ENCODE data around the gene FNDC11.
"Not testable (repeated sequence)": the region's sequence is repeated elsewhere in the genome, so short reads cannot be mapped to it uniquely, and the experiment has no call there.

The FNDC11 gene

DNA sequence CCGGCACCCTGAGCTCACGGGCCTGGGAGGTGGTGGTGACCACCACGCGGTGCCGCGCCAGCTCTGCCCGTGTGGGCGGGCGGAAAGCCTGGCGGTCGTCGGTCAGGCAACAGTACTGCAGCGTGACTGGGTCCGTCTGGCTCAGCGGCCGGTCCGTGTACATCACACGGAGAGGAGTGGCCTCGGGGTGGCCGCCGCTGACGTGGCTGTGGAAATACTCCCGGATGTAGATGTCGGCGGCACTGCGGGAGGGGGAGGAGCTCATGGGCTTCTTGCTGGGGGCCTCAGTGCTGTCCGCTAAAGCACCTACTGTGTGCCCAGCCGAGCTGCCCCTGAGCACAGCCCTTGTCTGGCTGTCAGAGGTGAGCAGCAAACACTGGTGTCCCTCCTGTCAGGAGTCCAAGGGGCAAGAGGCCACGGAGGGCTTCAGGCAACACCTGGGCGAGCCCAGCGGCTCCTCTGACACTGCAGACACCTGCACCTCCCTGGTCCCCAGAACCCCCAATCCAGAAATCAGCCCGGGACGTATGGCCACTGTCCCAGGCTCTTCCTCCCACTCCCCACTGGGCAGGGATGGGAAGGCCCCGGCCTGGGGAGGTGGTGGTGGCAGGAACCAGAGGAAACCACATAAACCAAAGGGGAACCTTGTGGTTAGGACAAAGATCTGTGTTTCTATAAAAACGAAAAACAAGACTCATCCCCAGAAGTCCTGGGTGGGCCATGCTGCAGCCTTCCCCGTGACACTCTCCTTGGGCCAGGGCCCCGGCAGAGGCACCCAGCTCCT lies 13.6 kb downstream of the FNDC11 start:
- peak; percentile 46 for DNase-seq

DNA sequence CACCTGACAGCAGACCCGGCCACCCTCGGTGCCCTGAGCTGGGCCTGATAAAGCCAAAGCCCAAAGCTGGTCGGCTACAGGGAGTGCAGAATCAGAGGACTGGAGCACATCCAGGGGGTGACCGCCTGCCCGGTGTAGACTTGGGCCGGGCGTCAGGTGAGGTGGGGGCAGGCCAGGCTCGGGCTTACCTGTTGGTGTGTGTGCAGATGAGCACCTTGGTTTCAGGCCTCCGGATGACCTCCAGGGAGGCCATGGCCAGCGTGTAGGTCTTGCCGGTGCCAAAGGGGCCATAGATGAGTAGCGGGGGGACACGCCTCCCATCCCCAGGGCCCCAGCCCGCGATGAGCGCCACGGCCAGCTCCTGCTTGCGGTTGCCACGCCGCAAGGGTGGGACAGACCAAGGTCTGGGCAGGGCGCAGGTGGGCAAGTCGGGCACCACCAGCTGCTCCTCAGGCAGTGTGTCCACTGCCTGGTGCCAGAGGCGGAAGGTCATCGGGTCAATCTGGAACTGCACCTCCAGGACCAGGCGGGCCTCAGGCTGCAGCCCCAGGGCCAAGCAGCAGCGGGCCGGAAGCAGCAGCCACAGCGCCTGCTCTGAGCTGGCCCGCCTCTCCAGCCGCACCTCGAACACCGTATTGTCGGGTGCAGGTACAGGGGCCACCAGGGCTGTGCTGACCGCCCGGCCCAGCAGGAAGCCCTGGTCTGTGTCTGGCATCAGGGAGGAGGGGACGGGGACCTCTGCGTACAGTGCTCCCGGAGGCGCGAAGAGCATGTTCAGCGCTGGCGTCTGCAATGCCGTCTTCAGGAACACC lies 14.4 kb downstream of the FNDC11 start:
- DNase-seq: no peak

DNA sequence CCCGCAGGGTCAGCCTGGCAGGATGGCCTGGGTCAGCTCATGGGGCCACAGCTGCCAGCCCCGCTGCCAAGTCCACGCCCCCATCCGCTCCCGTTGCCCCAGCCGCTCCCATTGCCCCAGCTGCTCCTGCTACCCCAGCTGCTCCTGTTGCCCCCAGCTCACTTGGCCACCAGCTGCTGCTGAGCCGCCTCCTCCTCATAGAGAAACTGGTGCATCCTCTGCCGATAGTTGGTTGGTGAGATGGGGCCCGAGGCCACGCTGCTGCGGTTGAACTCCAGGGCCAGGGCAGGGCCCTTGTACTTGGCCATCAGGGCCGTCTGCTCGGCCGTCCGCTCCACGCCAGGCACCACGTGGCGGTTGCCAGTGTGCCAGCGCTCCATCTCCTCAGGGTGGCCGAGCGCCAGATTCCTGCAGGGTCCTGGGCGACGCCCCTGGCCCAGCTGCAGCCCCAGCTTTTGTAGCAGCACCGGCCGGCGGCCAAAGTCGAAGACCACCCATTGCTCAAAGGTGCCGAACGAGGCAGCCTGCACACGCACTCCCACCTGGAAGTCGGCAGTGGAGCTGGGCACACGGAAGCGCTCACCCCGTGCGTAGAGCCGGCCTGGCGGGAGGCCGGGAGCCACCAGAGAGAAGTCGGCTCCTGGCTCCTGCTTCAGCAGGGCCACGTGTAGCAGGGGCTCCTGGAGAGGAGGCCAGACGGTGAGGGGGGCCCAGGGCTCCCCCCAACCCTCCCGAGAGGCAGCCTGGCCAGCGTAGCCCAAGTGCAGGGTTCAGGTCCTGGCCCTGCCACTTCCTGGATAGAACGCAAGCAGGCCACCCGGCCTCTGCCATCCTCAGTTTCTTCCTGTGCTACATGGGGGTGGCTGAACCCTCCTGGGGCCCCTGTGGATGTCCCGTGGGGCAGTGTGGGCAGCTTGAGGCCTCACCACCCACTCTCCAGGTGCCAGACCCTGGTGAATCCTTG lies 15.3 kb downstream of the FNDC11 start:
- DNase-seq: no peak

DNA sequence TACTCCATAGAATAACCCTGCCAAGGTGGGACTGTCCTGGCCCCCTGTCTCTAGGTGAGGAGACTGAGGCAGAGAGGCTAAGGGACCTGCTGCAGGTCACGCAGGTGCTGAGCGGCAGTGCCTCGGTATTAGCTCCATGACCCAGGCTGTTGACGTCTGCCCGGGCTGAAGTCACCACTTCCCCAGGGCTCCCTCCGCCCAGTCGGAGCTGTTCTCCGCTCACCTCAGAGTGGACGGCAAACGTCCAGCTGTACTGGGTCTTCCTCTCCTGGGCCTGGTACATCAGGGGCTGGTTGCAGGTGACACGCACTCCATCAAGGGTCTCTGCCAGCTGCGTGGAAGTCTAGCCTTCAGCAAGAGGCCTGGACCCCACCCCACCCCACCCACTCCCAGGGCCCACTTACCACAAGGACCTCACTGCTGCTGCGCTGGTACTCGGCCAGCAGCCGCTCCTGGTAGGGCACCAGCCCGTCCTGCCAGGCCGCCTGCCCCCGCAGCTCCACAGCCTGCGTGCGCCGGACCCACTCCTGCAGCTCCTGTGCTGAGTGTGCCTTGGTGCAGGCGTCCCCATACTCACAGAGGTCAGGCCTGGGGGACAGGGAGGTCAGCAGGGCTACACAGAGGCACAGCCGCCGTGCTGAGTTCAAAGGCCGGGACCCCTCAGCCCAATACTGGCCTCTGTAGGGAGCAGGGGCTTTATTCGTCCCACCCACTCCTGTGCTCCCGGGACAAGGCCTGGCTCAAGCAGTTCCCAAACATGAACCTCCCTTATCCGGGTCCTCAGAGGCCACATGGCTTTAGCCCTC lies 16.5 kb downstream of the FNDC11 start:
- DNase-seq: no peak

DNA sequence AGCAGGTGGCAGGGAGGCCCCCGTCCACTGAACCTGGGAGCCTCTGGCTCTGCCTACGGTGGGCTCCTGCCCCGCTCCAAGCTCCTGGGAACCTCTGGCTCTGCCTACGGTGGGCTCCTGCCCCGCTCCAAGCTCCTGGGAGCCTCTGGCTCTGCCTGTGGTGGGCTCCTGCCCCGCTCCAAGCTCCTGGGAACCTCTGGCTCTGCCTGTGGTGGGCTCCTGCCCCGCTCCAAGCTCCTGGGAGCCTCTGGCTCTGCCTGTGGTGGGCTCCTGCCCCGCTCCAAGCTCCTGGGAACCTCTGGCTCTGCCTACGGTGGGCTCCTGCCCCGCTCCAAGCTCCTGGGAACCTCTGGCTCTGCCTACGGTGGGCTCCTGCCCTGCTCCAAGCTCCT lies 17.1 kb downstream of the FNDC11 start:
- not testable (repeated sequence) for DNase-seq

DNA sequence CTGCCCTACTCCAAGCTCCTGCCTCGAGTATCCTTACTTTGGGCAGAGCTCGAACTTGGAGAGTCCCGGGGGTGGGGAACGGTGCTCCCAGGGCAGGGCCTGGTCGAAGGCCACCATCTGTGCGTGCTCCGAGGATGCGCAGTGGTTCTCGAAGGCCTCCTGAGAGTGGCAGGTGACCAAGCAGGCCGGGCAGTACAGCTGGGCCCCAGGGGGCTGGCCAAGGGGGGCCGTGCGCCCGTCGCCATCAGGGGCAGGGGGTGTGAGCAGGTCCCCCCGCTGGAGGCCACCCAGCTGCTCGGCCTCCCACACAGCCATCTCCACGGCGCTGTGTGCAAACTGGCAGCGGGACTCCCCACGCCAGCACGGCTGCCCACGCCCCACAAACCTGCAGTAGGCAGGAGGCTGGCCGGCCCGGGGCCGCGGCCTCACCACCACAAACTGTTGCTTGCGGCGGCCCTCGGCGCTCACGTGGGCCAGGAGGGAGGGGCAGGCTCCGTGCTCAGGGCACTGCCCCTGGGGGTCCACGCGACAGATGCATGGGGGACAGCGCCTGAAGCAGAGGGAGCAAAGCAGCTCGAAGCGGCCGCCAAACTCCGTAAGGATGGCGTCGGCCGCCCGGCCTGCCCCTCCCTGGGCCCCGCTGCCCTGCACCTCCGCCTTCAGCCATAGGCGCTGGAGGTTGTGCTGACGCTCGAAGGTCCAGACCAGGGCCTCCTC lies 18.3 kb downstream of the FNDC11 start:
- no peak for DNase-seq

DNA sequence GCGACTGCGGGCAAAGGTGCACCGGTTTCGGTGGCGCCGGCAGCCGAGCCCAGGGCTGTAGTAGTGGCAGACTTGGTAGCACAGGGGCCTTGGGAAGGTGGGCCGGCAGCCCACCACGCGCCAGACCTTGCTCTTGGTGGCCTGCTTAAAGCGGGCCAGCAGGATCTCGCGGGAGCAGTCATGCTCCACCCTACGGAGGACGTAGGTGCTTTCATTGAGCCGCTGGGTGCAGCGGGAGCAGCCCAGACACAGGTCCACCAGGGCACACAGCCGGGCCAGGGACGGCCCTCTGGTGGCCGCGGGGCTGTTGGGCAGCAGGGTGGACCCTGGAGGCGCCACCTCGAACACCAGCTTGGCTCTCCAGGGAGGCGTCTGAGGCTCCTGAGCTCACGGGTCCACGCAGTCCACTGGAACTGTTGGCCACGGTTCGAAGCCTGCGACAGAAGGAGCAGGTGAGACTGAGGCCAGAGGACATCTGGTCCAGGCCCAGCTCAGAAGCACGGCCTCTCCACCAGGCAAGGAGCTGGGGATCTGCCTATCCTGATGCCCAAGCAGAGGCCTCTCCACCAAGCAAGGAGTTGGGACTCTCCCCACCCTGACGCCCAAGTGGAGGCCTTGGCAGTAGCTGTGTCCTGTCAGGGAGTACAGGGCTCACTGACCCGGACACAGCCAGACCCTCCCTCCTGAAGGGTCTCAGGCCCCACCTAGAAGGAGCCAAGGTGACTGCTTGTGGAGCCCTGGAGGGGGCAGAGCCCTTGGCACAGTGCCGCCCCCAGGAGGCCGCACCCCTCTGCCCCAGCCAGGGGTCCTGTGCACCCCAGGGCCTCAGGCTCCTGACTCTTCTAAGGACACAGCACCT lies 19.1 kb downstream of the FNDC11 start:
- no peak for DNase-seq

DNA sequence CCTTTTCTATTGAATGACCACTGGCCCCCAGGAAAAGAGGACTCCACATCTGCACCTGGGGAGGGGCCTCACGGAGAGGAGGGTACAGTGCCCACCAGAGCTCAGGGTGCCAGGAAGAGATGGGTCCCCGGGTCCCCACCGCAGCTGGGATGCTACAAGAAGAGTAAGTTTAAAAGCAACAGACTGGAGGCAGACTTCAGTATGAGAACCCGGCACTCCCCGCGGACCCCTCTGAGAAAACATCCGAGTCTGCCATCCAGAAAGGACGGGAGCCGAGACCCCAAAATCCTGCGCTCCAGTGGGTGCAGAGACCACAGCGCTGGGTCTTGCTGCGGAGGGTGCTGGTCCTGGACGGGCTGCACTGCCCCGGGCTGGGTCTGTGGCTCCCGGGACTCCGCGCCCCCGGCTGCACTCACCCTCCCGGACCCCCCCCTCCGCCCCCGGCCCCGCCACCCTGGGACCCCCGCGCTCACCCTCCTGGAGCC lies 19.7 kb downstream of the FNDC11 start:
- DNase-seq: no peak

DNA sequence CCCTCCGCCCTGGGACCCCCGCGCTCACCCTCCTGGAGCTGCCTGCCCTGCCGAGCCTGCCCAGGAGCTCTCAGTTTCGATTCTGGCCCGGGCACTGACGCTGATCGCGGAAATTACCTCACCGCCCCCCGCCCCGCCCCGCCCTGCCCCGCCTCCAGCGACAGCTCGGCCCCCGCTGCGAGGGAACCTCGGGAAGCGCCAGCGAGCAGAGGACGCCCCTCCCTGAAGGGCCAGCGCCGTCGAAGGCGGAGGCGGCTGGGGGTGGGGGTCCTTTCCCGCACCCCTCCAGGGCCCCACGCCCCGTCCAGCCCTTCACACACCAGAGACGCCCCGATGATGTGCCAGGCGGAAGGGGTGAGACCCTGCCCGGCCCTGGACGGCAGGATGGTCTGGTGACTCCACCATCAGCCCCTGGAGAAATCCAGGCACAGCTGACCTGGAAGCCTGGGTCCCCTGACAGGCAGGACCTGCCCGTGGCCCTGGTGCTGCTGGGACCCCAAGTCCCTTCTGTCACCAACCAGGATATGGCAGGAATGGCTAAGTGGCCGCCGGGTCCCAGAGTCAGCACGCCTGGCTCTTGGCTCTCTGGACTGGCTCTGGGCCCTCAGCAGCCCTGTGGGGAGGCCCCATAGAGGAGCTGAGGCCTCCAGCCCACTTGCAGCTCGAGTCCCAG lies 20.3 kb downstream of the FNDC11 start, which contains the start of gene HELZ2:
TSS of gene HELZ2 (minus strand) at position 84 of the 673 bp plus-strand sequence. CDS start 1,854 bp downstream, outside the sequence.
- peak; percentile 49 for DNase-seq

DNA sequence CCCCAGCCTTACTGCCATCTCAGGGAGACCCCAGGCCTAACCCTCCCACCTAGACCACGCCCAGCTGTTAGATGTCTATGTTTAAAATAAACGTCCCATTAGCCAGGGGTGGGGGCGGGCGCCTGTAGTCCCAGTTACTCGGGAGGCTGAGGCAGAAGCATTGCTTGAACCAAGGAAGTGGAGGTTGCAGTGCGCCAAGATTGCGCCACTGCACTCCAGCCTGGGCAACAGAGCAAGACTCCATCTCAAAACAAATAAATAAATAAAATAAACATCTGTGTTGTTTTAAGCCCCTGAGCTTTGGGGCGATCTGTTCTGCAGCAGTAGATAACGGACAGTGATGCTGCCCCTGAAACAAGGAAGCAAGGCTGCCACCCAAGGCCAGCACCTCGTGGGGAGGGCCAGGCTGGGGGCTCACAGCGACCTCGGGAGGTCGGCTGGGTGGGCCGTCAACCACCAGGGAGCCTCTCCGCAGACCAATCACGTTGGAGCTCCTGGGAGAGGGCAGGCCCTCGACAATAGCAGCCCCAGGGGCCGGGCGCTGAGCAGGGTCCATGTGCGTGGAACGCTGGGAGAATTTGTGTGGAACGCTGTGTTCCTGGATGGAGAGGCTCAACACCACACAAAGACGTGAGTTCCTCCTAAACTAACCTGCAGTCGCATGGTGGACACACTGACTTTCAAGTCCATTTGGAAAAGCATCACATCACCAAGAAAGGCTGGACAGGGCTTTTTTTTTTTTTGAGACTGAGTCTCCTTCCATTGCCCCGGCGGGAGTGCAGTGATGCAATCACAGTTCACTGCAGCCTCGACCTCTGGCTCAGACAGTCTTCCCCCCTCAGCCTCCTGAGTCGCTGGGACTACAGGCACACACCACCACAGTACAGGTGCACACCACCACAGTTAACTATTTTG lies 21.1 kb downstream of the FNDC11 start:
- DNase-seq: no peak

DNA sequence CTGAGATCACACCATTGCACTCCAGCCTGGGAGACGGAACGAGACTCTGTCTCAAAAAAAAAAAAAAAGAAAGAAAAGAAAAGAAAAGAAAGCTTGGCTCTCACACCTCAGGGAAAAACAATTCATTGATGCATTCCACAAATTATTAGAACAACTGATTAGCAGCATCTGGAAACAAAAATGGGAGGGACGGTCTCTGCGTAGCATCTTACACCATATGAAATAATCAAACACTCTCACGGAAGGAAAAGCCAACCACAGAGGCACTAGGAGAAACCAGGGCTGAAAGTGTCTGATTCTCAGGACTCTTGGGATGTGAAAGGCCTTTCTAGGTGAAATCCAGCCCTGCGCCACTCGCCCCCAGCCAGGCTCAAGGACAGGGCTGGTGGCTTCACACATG lies 22.4 kb downstream of the FNDC11 start:
- no peak for DNase-seq

DNA sequence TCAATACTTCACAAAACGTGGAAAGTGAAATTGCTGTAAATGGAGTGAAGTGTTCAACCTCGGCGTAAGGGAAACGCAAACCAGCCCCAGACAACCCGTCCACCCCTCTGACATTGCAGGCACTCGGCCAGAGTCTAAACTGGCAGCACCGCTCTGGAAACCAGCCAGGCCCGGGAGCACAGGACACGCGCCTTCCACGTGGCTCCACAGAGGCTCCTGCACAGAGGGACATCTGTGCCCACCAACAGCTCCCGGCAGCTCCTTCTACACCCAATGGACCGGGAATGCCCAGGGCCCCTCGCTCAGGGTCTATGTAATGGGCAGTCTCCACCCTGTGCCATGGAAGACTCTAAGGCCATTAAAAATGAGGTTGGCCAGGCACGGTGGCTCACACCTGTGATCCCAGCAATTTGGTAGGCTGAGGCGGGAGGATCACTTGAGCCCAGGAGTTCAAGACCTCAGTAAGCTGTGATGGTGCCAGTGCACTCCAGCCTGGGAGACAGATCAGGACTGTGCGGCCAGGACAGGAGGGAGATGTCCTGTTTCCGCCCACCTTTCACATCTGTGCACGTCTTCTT lies 23.4 kb downstream of the FNDC11 start:
- no peak for DNase-seq

DNA sequence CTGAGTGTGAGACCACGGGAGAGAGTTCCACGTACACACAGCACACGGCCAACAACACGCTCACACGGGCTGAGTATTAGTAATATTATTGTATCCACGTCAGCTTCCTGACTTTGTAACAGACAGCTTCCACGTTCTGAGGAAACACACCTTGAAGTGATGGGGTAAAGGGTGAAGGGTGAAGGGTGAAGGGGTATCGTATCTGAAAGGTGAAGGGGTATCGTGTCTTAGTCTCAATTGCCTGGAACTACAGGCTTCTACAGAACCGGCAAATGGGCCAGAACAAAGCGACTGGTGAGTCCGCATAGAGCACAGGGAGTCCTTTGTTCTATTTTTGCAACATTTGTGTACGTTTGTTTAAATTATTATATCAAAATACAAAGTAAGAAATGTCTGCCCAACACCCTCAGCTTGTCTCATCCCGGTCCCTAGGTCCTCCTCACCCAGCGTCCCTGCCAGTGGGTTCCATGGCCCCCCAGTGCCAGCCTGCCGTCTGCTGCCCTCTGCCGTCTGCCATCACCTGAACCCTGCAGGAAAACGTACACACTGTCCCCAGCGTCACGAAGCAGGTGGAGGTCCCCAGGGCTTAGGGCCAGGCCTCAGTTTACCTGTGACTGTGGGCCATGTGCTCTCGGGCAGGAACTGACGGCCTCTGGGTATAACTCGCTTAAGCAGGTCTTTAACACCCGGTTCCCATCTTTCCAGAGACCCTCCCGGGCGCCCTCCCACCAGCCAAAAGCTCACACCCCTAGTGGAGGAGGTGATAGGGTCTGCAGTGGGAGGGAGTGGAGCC lies 24.5 kb downstream of the FNDC11 start:
- DNase-seq: no peak

DNA sequence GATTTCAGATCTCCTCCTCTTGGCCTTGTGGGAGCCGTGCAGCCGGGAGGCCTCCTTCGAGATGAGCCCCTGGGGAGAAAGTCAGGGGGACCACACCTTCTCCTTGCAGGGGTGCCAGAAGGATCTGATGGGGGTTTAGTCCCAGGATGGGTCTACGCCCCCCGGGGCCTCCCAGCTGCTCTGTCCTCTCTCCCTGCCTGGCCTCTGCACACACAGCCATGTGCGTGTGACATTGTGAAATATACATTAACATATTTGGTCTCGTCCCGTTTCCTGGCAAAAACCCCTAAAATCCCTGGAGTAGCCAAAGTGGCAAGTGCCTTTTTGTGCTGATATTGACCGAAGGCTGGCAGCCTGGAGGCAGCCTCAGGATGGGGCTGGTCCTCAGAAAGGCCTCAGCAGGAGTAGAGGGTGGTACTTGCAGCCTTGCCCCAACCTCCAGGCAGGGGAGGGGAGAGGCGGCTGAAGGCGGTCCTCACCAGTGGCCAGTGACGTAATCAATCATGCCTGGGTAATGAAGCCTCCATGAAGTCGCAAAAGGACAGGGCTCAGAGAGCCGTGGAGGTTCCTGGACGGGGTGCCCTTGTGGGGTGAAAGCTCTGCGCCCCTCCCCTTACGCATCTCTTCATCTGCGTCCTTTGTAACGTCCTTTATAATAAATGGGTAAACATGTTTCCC lies 25.2 kb downstream of the FNDC11 start:
- no peak for DNase-seq

DNA sequence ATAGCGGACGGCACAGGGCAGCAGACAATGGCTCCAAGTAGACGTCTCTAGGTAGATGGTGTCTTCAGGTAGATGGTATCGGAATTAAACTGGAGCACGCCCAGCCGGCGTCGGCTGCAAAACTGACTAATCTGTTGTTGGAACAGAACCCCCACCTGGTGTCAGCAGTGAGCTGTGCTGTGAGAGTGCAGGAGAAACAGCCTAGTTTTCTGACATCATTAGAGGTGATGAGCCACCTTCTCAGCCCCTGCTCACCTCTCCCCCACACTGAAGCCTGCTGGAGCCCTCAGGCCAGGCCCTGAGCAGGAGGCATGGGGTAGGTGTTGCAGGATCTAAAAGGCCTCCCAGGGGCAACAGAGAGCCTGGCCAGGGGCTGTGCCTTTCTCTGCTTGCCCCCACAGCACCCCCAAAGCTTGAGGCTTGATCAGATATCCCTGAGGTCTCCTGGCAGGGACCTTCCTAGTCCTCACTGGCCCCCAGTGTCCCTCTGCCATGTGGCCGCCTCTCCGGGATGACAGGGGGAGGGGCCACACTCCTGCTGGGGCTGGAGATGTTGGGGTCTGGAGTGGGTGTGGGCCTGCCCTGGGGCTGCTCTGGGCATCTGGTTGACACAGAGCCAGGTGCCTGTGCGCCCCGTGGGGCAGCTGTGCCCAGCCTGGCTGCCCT lies 27.0 kb downstream of the FNDC11 start:
- peak; percentile 68 for DNase-seq

All from central memory CD4-positive, alpha-beta T cell (primary cell).